HepG2 (cell line): ENCODE data around the gene ZNF318. TPM values are rescaled to one million over a fixed set of nuclear protein-coding genes. Genes with fewer than 3 reads are reported as not detected.

Source experiments
- CHCHD3 ChIP-seq: sonication (generic); formaldehyde crosslinking; IDR thresholded peaks from 2 replicates; pipeline ENCODE4 v1.8.0; 2022; ENCODE audit warnings: mild to moderate bottlenecking, missing genetic modification reagents, moderate library complexity
- DMAP1 ChIP-seq: IDR thresholded peaks from 2 replicates; pipeline ENCODE4 v1.6.1; 2016
- FLYWCH1 ChIP-seq: sonication (generic); formaldehyde crosslinking; IDR thresholded peaks from 2 replicates; pipeline ENCODE4 v1.8.1; 2023; ENCODE audit warnings: mild to moderate bottlenecking, missing genetic modification reagents
- FOXJ3 ChIP-seq: sonication (generic); formaldehyde crosslinking; IDR thresholded peaks from 2 replicates; pipeline ENCODE4 v1.4.0; 2020; ENCODE audit warnings: missing genetic modification reagents, mild to moderate bottlenecking, borderline replicate concordance
- GFI1 ChIP-seq: sonication (generic); formaldehyde crosslinking; IDR thresholded peaks from 2 replicates; pipeline ENCODE4 v1.5.0; 2020; ENCODE audit warnings: missing genetic modification reagents, mild to moderate bottlenecking, borderline replicate concordance
- HNRNPH1 ChIP-seq: fragments of 200-400 bp; formaldehyde crosslinking; optimal IDR thresholded peaks from 2 replicates; pipeline ENCODE3; 2017; ENCODE audit warnings: mild to moderate bottlenecking, low read depth, low read length
- MED8 ChIP-seq: sonication (generic); formaldehyde crosslinking; IDR thresholded peaks from 2 replicates; pipeline ENCODE4 v1.8.1; 2023; ENCODE audit warnings: mild to moderate bottlenecking, missing genetic modification reagents; ENCODE audit not compliant: insufficient replicate concordance
- MLLT10 ChIP-seq: sonication (generic); formaldehyde crosslinking; IDR thresholded peaks from 2 replicates; pipeline ENCODE4 v1.4.0; 2020; ENCODE audit warnings: missing genetic modification reagents
- NBN ChIP-seq: fragments of 450-650 bp; conservative IDR thresholded peaks from 2 replicates; pipeline ENCODE4 v1.6.1; 2017
- NCOA2 ChIP-seq: sonication (generic); formaldehyde crosslinking; IDR thresholded peaks from 2 replicates; pipeline ENCODE4 v1.8.0; 2022; ENCODE audit warnings: inconsistent platforms
- POLR2AphosphoS2 ChIP-seq: IDR thresholded peaks from 2 replicates; pipeline ENCODE4 v1.6.1; 2011; ENCODE audit warnings: low read depth, low read length, improper control_type of control experiment
- SATB2 ChIP-seq: sonication (generic); formaldehyde crosslinking; IDR thresholded peaks from 2 replicates; pipeline ENCODE4 v1.5.0; 2020; ENCODE audit warnings: missing genetic modification reagents
- SP2 ChIP-seq: sonication (generic); formaldehyde crosslinking; IDR thresholded peaks from 2 replicates; pipeline ENCODE4 v1.5.1; 2020; ENCODE audit warnings: mild to moderate bottlenecking, missing genetic modification reagents
- YEATS4 ChIP-seq: sonication (generic); formaldehyde crosslinking; IDR thresholded peaks from 2 replicates; pipeline ENCODE4 v1.4.0; 2020; ENCODE audit warnings: missing genetic modification reagents, borderline replicate concordance
- ZNF205 ChIP-seq: IDR thresholded peaks from 2 replicates; pipeline ENCODE4 v1.6.1; 2018; ENCODE audit warnings: missing biosample characterization, missing genetic modification reagents
- ZNF333 ChIP-seq: sonication (generic); formaldehyde crosslinking; IDR thresholded peaks from 2 replicates; pipeline ENCODE4 v1.4.0; 2020; ENCODE audit warnings: mild to moderate bottlenecking, missing genetic modification reagents, borderline replicate concordance
- ZNF44 ChIP-seq: sonication (generic); formaldehyde crosslinking; IDR thresholded peaks from 2 replicates; pipeline ENCODE4 v1.5.1; 2020; ENCODE audit warnings: mild to moderate bottlenecking, missing genetic modification reagents
- ZNF75D ChIP-seq: sonication (generic); formaldehyde crosslinking; IDR thresholded peaks from 2 replicates; pipeline ENCODE4 v1.8.1; 2023; ENCODE audit warnings: missing genetic modification reagents, mild to moderate bottlenecking, borderline replicate concordance
- polyA plus RNA-seq, 8 experiments: library from polyadenylated mRNA; depleted of rRNA in 3 of 8; stranded (reverse) in 7 of 8; unstranded in 1 of 8; fragments of >200 nt; fragmentation: Illumina TruSeq in 4 of 8; extraction: Trizol in 4 of 8; gene quantifications; 2 replicates each; pipeline versions ENCODE4 v1.2.1 to v1.2.3, GENCODE V29; 2011 to 2016; ENCODE audit warnings: low read depth in 4 of 8, missing spikeins in 1 of 8, mixed read lengths in 1 of 8; ENCODE audit not compliant: insufficient read depth in 1 of 8
- total RNA-seq, 5 experiments: library from RNA; depleted of rRNA; stranded (reverse); fragments of >200 nt; fragmentation: Illumina TruSeq; extraction: Trizol; gene quantifications; 2 replicates each; pipeline ENCODE4 v1.2.3, GENCODE V29; 2016; ENCODE audit warnings: low read depth in 1 of 5
- TF ChIP-seq, protein P1 (sequence below): IDR thresholded peaks from 2 replicates; pipeline ENCODE4 v1.6.1; 2016; ENCODE audit warnings: low read depth, control low read depth
- TF ChIP-seq, protein P2 (sequence below): IDR thresholded peaks from 2 replicates; pipeline ENCODE4 v1.6.1; 2016; ENCODE audit warnings: missing biosample characterization, missing genetic modification reagents, low read depth
- TF ChIP-seq, protein P3 (sequence below): sonication (generic); formaldehyde crosslinking; IDR thresholded peaks from 2 replicates; pipeline ENCODE4 v1.9.0; 2022; ENCODE audit warnings: low read depth, missing genetic modification reagents
- TF ChIP-seq, protein P4 (sequence below): sonication (generic); formaldehyde crosslinking; IDR thresholded peaks from 2 replicates; pipeline ENCODE4 v1.5.1; 2020; ENCODE audit warnings: mild to moderate bottlenecking, moderate library complexity, missing genetic modification reagents
- TF ChIP-seq, protein P5 (sequence below): sonication (generic); formaldehyde crosslinking; IDR thresholded peaks from 2 replicates; pipeline ENCODE4 v1.5.1; 2020; ENCODE audit warnings: missing genetic modification reagents, mild to moderate bottlenecking, borderline replicate concordance

Gene ZNF318
- total and polyA plus RNA-seq, 2 of the 13 experiments (the other 11 are each of a cell fraction or from before 2014, with no cell fraction given), result 13.0 to 14.5 TPM

DNA sequence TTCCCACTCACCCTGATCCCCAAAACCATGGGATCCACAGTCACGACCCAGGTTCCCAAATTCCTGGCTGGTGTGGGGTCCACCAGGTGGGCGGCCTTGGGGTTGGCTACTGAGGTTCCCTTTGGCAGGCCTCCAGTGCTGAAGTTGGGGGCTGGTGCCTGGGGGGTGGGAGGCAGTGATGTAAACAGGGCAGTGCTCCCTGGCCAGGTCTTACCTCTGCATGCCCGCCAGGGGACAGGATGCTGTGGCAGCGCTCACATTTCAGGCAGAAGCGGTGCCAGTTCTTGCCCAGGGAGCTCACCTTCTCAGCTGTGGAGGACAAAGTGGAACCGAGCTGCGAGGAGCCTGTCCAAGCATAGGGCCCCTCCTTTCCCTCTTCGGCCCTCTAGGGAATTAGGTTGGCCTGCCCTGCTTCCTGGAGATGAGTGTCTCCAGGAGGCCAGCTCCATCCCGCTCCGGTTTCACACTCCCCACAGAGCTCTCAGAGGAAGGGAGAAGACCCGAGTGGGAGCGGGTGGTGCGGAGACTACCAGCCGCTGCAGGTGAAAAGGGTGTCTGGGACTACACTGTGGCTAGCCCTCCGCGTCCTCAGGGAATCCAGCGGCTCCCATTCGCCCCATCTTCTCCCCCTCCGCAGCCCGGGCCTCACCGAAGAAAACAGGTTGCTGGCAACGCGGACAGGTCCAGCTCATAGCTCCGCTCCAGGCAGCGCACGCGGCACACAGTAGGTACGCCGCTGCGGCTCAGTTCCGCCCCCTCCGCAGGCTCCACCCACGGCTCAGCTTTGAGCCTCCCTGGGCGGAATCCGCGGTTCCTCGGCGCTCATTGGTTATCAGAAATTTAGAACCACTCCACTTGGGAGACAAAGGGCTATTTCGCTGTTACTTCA lies 61.1 kb downstream of the ZNF318 start, which contains the start of gene CRIP3 (continued):
- TF ChIP-seq, protein P1, sequence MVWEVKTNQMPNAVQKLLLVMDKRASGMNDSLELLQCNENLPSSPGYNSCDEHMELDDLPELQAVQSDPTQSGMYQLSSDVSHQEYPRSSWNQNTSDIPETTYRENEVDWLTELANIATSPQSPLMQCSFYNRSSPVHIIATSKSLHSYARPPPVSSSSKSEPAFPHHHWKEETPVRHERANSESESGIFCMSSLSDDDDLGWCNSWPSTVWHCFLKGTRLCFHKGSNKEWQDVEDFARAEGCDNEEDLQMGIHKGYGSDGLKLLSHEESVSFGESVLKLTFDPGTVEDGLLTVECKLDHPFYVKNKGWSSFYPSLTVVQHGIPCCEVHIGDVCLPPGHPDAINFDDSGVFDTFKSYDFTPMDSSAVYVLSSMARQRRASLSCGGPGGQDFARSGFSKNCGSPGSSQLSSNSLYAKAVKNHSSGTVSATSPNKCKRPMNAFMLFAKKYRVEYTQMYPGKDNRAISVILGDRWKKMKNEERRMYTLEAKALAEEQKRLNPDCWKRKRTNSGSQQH, result no peak
- no peak for TF ChIP-seq POLR2AphosphoS2
- TF ChIP-seq SATB2 (CRISPR knock-in tag), result no peak
- TF ChIP-seq, protein P2, sequence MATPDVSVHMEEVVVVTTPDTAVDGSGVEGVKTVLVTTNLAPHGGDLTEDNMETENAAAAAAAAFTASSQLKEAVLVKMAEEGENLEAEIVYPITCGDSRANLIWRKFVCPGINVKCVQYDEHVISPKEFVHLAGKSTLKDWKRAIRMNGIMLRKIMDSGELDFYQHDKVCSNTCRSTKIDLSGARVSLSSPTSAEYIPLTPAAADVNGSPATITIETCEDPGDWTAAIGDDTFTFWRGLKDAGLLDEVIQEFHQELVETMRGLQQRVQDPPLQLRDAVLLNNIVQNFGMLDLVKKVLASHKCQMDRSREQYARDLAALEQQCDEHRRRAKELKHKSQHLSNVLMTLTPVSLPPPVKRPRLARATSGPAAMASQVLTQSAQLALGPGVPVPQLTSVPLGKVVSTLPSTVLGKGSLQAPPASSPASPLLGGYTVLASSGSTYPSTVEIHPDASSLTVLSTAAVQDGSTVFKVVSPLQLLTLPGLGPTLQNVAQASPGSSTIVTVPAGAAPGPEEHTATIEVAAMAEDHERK (CRISPR knock-in tag), result no peak
- TF ChIP-seq, protein P3, sequence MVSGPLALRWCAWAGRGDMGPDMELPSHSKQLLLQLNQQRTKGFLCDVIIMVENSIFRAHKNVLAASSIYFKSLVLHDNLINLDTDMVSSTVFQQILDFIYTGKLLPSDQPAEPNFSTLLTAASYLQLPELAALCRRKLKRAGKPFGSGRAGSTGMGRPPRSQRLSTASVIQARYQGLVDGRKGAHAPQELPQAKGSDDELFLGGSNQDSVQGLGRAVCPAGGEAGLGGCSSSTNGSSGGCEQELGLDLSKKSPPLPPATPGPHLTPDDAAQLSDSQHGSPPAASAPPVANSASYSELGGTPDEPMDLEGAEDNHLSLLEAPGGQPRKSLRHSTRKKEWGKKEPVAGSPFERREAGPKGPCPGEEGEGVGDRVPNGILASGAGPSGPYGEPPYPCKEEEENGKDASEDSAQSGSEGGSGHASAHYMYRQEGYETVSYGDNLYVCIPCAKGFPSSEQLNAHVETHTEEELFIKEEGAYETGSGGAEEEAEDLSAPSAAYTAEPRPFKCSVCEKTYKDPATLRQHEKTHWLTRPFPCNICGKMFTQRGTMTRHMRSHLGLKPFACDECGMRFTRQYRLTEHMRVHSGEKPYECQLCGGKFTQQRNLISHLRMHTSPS, result peak; percentile 90
- no peak for TF ChIP-seq SP2 (CRISPR knock-in tag)
- no peak for TF ChIP-seq ZNF44 (CRISPR knock-in tag)
- TF ChIP-seq ZNF333 (CRISPR knock-in tag), result 0 out of 2 replicates have a peak, but pooled peaks have one; percentile 10
- TF ChIP-seq FLYWCH1 (CRISPR knock-in tag), result no peak
- 0 out of 2 replicates have a peak, but pooled peaks have one; percentile 25 for TF ChIP-seq ZNF205
- 0 out of 2 replicates have a peak, but pooled peaks have one; percentile 10 for TF ChIP-seq NCOA2 (CRISPR knock-in tag)
- no peak for TF ChIP-seq NBN
- TF ChIP-seq HNRNPH1, result no peak
- TF ChIP-seq CHCHD3 (CRISPR knock-in tag), result no peak
- no peak for TF ChIP-seq FOXJ3 (CRISPR knock-in tag)
- TF ChIP-seq DMAP1, result peak; percentile 49; the same call in 1 of the 2 replicates
- no peak for TF ChIP-seq MLLT10 (CRISPR knock-in tag)
- no peak for TF ChIP-seq GFI1 (CRISPR knock-in tag)
- TF ChIP-seq, protein P4, sequence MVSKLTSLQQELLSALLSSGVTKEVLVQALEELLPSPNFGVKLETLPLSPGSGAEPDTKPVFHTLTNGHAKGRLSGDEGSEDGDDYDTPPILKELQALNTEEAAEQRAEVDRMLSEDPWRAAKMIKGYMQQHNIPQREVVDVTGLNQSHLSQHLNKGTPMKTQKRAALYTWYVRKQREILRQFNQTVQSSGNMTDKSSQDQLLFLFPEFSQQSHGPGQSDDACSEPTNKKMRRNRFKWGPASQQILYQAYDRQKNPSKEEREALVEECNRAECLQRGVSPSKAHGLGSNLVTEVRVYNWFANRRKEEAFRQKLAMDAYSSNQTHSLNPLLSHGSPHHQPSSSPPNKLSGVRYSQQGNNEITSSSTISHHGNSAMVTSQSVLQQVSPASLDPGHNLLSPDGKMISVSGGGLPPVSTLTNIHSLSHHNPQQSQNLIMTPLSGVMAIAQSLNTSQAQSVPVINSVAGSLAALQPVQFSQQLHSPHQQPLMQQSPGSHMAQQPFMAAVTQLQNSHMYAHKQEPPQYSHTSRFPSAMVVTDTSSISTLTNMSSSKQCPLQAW (CRISPR knock-in tag), result peak; percentile 66; the same call in 1 of the 2 replicates
- TF ChIP-seq YEATS4 (CRISPR knock-in tag), result no peak; the same call in none of the 2 replicates
- TF ChIP-seq, protein P5, sequence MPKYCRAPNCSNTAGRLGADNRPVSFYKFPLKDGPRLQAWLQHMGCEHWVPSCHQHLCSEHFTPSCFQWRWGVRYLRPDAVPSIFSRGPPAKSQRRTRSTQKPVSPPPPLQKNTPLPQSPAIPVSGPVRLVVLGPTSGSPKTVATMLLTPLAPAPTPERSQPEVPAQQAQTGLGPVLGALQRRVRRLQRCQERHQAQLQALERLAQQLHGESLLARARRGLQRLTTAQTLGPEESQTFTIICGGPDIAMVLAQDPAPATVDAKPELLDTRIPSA (CRISPR knock-in tag), result no peak
- TF ChIP-seq ZNF75D (CRISPR knock-in tag), result no peak
- no peak for TF ChIP-seq MED8
